ENCODE measurements around the gene VASN. TPM values are rescaled to one million over a fixed set of nuclear protein-coding genes. Genes with fewer than 3 reads are reported as not detected.

Gene VASN
- total RNA-seq (2013; cell fraction: nucleolus; rRNA removed) = not detected in 2 replicates
- total RNA-seq (2014; rRNA removed) (not detected in 2 replicates), total RNA-seq (2014; rRNA removed; fragmentation: Illumina TruSeq; extraction: Trizol) (not detected in 2 replicates), total RNA-seq (2021) (0.10 TPM in 1 of 2 replicates, not detected in the other), polyA plus RNA-seq (2011; rRNA removed) (not detected in 2 replicates), polyA plus RNA-seq (2014; fragmentation: Illumina TruSeq; extraction: Trizol) (not detected in 2 replicates), polyA plus RNA-seq (2014; fragmentation: Nextera tagmentation; extraction: Ambion mirVana) (under 1 TPM in 1 of 2 experiments, not detected in 1; 0.02 TPM), polyA plus RNA-seq (2014; rRNA removed) (not detected in 2 replicates), polyA plus RNA-seq (2016; fragmentation: Nextera tagmentation; extraction: Ambion mirVana) (under 1 TPM; 0.18 to 0.19 TPM), polyA minus RNA-seq (2011; rRNA and poly(A)+ RNA removed) (not detected in 2 replicates), Bru-seq, nascent RNA (percentile 15 among the genes with signal in this experiment), BruChase-seq, experiment 1, labeled RNA remaining after a 6-hour chase (percentile 17 among the genes with signal in this experiment), BruChase-seq, experiment 2, labeled RNA remaining after a 2-hour chase (not detected)
- polyA plus RNA-seq (2011; ENCODE audit: low read depth) = 0.08 TPM
- not detected in 2 replicates for polyA plus RNA-seq (2011; cell fraction: cytosol; rRNA removed)
- not detected in 2 replicates for polyA plus RNA-seq (2011; cell fraction: nucleus; rRNA removed)
- 0.24 and 0.27 TPM in 2 replicates for polyA plus RNA-seq (2012)
- polyA minus RNA-seq (2011; cell fraction: cytosol; rRNA and poly(A)+ RNA removed) = not detected in 2 replicates
- polyA minus RNA-seq (2011; cell fraction: nucleus; rRNA and poly(A)+ RNA removed) = not detected in 2 replicates
- long read RNA-seq, experiment 1 = 0 reads
- long read RNA-seq, experiment 2 = 0 reads

- peaks cover 5% of the 10 kb centered on the region for H4K20me1 ChIP-seq (ENCODE audit: control insufficient read depth, insufficient read depth)
- no peak for TF ChIP-seq DPF2 (IDR thresholded peaks at IDR 0.05)
- no peak for TF ChIP-seq LARP7 (IDR thresholded peaks at IDR 0.05)
- no peak for TF ChIP-seq REST (IDR thresholded peaks at IDR 0.05; ENCODE audit: low read depth, low read length)
- TF ChIP-seq BHLHE40 (IDR thresholded peaks at IDR 0.05; ENCODE audit: borderline replicate concordance in 1 of 2, low read depth in 2 of 2, low read length in 1 of 2) = no peak
- TF ChIP-seq CHD1 (IDR thresholded peaks at IDR 0.05; ENCODE audit: low read depth, low read length) = no peak
- TF ChIP-seq CBX5 (IDR thresholded peaks at IDR 0.05; ENCODE audit: low read depth) = no peak
- no peak for TF ChIP-seq POU2F2 (IDR thresholded peaks at IDR 0.05; ENCODE audit: borderline replicate concordance, low read depth, low read length)
- no peak for TF ChIP-seq RAD51 (IDR thresholded peaks at IDR 0.05)
- no peak for TF ChIP-seq SRF (IDR thresholded peaks at IDR 0.05; ENCODE audit: low read depth in 2 of 2, low read length in 2 of 2)
- TF ChIP-seq POLR2A (IDR thresholded peaks at IDR 0.05; ENCODE audit: low read depth, low read length) = peak; percentile 78
- TF ChIP-seq BCL3 (IDR thresholded peaks at IDR 0.05; ENCODE audit: borderline replicate concordance, insufficient read depth, low read depth, low read length, poor library complexity, severe bottlenecking) = no peak
- TF ChIP-seq SIN3A (IDR thresholded peaks at IDR 0.05; ENCODE audit: low read depth, low read length) = no peak
- TF ChIP-seq SP1 (IDR thresholded peaks at IDR 0.05; ENCODE audit: low read depth, low read length) = peak; percentile 40
- peak; percentile 57; the same call in 1 of the 2 replicates for TF ChIP-seq TCF12 (IDR thresholded peaks at IDR 0.05; ENCODE audit: low read depth, low read length)
- TF ChIP-seq ZBED1 (IDR thresholded peaks at IDR 0.05; ENCODE audit: borderline replicate concordance) = no peak
- no peak for TF ChIP-seq JUND (IDR thresholded peaks at IDR 0.05; ENCODE audit: low read depth, low read length)
- no peak for TF ChIP-seq WRNIP1 (IDR thresholded peaks at IDR 0.05; ENCODE audit: borderline replicate concordance, low read depth, low read length)
- TF ChIP-seq ESRRA (IDR thresholded peaks at IDR 0.05; ENCODE audit: low read length) = no peak
These were observed at the start of gene VASN for GRCh38 chr16:4371357-4372000. Gene VASN, plus strand, starts transcription at chr16:4371848. Its CDS starts 9,030 bp downstream, at chr16:4380878.

More at GRCh38 chr16:4371357-4372000, at the start of gene VASN:
- Histone ChIP-seq H3K9ac (ENCODE audit: control insufficient read depth, insufficient read depth, low read length) (0 out of 2 replicates have a peak within 1 kb of the TSS, but pooled peaks have one; percentile 12), H3K79me2 (ENCODE audit: control insufficient read depth, insufficient read depth, low read length) (no peaks in the 10 kb centered on the region), H3K27me3 (replicated peaks in 1 of 2; ENCODE audit: control insufficient read depth in 2 of 2, insufficient read depth in 2 of 2, low read length in 1 of 2) (no peaks in the 10 kb centered on the region), H2AFZ (ENCODE audit: control insufficient read depth, low read depth, low read length) (no peak within 1 kb of the TSS; the same call in 1 of the 2 replicates), H3K9me3 (replicated peaks; ENCODE audit: control insufficient read depth, insufficient read depth, low read length) (no peaks in the 10 kb centered on the region), H3K4me3 (peak within 1 kb of the TSS; percentile 22; the same call in 1 of the 2 replicates), H3K4me1 (ENCODE audit: control insufficient read depth, insufficient read depth, low read length) (no peaks in the 10 kb centered on the region), H3K4me2 (ENCODE audit: control insufficient read depth, insufficient read depth) (peak within 1 kb of the TSS; percentile 82), H3K36me3 (ENCODE audit: control insufficient read depth in 2 of 2, insufficient read depth in 2 of 2, low read length in 1 of 2) (peaks cover 0 to 5% of the 10 kb centered on the region in 2 experiments; a peak in 2 of 4 replicates), H3K27ac (ENCODE audit: control insufficient read depth, insufficient read depth) (no peak within 1 kb of the TSS)
- DNase-seq (ENCODE audit: low read depth, low spot score) = no peak
- ChIA-PET SMC1A (ENCODE audit: uncharacterized antibody, unreplicated experiment) (no interaction called here), RAD21 (ENCODE audit: unreplicated experiment) (interaction anchor here (1.0 kb wide), 1 partner anchor 31 kb away, joined by 3 read pairs; no protein-coding TSS in a partner anchor), POLR2A (no interaction called here), CTCF (interaction anchor here (0.9 to 1.9 kb wide), 3 partner anchors 19 to 185 kb away, joined by 3 to 11 read pairs (median 3); no protein-coding TSS in a partner anchor)
- FAIRE-seq = no peak
- WGBS (ENCODE audit: insufficient coverage, insufficient replicate concordance, low lambda C conversion rate, missing lambda C conversion rate) = 9% methylated on average over 37 of the region's 50 CpGs
- intact Hi-C loops (cut with micrococcal nuclease; ENCODE audit: unreplicated experiment) (no loop called here), in situ Hi-C loops (cut with MboI) (no loop called here)
- no TSS peak for BruUV-seq (replicated peaks)
- peak; percentile 85 for ATAC-seq

Data from GM12878 (cell line).